GM18502 (cell line): ENCODE measurements around the gene NAXD.

Source experiments
- ATAC-seq: cut with Tn5 transposase; IDR thresholded peaks from one replicate; pipeline ENCODE4 v1.9.1; 2021; ENCODE audit warnings: mild to moderate bottlenecking; ENCODE audit not compliant: unreplicated experiment, poor library complexity

The NAXD gene

DNA sequence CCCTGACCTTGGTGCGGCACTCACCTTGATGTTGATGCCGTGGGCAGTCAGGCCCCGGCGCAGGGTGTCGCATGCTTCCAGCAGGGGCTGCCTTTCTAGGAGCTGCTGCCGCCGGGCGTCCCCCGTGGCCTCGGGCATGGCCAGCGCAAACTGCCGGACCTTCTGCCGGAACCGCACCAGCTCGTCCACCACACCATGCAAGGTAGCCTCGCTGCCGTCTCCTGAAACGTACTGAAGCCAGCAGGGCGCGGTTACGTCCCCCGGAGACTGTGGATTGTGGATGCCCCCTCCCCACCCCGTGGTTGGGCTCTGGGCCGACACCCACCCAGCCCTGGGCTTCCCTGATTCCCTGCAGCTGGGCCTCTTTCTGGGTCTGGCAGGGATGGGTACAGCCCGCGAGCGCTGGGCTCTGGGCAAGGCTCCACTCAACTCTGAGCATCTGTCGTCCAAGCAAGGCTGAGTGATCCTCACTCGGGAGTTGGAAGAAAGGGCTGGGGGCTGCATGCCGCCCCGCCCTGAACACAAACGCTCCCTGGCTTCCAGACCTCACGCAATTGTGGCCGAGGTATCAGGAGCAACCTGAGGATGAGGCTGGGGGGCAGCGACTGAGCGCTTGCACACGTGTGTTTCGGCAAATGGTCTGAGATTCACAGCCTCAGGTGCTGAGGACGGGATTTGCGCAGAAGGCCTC is 27.1 kb downstream of the NAXD start:
- no peak for ATAC-seq

DNA sequence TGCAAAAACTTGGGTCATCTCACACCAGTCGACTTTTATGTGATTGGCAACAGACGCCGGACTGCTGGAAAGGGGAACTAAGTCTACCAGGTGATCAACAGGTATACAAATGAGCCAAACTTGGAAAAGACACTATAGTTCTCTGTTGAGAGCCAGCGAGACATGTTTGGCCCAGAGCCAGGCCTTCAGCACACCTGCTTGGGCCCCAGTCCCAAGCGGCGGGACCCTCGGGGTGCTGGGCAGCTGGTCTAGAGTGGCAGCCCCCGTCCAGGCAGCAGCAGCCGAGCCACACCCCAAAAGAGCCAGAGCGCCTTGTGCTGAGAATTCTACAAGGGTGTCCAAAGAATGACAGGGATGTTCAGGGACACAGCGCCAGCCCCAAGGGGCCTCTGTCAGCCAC is 28.0 kb downstream of the NAXD start:
- no peak for ATAC-seq

DNA sequence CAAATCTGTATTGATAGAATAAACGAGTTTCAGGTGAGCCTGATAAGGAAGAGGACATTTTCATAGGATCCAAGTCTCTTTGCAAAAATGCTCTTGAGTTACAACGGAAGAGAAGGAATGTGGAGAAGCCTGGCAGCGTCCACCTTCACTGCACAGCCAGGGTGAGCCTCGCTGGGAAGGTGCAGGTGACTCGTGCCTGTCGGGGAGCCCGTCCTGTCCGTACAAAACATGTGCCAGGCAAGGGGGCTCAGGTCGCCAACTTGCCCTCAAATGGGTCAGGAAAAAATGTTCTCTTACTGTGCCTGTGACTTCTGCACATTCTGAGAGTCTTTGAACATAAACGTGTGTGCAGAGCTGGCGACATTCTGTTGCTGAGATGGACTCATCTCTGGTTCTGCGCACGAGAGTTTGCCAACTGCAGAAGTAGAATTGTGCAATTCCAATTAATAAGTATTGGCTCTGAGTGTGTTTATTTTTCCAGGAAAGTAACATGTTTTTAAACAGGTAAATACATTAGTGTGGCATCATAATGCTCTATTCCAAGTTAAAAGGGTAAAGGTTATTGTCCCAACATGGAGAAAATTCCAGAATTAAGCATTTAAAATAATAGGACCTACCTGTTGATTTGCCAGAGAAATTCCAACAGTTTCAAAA is 28.6 kb downstream of the NAXD start:
- no peak for ATAC-seq

DNA sequence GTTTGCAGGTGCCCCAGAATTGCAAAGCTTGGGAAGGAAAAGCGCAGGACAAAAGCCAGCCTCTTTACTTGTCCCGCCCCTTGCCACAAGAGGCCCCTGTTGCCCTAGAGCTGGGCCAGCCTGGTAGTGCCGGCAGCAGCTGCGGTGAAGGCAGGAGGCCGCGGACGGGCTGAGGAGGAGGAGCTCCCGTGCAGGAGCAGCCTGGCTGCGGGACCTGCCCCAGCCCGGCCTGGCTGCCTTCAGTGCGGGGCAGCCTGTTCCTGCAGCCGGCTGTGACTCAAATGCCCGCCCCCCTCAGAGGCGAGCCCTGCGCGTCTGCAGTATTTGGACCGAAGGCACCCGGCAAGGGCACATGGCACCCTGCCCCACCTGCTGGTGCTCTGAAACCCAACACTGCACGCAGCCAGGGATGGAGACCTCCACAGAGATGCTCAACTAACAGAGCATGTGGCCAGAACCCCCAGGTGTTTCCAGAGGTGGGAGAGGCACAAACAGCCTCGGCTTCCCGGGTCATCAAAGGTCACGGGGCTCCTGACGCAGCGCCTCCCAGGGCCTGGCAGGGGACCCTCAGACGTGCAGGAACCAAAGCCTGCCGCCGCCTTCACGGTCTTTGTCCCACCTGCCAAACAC is 29.7 kb downstream of the NAXD start:
- peak; percentile 80 for ATAC-seq

DNA sequence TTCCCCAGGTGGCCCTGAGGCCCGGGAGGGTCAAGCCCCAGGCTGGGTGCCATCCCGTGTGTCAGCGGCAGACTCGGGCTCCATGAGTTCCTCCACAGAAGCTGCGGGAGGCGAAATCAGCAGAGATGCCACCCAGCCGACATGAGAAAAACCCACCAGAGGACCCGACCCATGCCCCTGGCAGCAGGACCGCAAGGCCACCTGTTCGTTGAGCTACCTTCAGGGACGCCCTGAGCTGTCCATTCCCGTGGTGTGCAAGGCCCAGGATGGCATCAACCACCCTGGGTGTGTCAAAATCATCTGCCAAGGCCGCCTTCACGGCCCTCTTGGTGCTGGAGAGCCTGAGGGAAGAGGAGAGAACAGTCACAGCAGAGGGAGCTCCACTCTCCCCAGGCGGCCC is 30.4 kb downstream of the NAXD start:
- no peak for ATAC-seq

DNA sequence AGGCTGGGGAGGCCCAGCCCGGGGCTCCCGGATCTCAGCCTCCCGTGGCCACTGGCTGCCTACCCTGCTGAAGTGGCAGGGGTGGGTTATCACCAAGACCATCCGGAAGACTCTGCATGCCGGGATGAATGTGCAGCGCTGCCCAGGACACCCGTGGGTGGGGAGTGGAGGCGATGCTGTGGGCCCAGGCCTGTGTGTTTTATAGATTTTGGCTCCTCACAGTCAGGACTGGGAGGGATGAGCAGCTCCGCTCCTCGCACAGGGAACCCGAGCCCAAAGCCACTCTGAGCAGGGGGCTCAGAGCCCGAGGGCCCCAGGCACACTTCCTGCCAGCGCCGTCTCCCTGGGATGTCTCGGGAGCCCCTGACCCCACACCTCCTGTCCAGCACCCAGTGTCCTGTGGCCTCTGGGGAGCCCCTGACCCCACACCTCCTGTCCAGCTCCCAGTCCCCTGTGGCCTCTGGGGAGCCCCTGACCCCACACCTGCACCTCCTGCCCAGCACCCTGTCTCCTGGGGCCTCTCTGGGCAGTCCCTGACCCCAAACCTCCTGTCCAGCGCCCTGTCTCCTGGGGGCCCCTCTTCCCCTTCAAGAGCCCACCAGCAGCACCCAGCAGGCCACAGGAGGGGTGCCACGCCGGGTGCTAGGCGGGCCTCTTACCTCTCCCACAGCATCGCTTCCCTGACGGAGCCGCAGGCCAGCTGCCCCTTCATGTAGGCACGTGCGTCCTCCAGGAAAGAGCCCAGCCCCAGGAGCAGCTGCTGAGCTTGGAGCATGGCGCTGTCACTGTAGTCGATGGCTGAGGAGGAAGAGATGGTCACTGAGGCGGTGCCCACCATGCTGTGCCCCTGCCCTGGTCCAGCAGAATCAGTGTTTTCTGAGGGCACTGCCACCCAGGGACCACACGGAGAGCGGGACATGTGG is 31.4 kb downstream of the NAXD start:
- ATAC-seq: no peak

DNA sequence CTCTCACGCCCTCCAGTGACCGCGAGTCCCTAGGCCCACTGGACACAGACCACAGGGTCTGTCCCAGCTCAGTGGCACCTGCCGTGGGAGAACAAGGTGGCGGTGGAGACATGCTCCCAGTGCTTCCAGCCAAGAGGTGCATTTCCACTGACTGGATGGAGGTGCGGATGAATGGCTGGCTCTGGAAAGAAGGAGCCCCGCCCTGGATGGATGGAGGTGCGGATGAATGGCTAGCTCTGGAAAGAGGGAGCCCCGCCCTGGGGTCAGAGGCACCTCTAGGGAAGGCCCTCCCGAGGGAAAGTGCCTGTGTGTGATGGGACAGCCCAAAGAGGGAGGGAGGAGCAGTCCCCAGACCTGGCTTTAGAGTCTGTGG is 32.0 kb downstream of the NAXD start:
- ATAC-seq: no peak

DNA sequence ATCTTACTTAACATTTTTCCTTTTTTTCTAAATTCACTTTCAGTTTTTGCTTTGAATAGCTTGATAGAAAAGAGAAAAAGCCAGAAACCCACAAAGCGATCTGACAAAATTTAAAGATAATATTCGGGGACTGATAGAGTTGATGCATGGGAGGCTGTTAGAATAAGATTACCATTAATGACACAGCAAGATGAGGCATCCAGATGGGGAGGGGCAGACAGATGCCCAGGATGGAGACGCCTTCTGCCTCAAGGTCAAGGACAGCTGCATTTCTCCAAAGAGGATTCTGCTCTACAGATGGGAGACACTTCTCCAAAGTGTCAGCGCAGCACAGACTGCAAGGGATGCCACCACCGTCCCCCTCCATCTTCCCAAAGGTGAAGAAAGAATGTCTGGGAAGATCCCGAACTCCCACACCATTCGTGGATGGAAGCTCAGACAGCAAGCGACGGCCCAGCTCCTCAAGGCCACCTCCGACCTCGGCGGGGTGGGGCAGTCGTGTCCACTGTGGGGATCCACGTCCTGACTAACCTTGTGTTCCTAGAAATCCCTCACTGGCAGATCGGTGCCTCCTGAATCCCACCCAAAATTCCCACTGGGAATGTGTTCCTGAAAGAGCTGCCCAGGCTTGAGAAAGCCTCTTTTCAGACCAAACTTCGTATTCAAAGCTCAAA is 32.9 kb downstream of the NAXD start:
- ATAC-seq: no peak

DNA sequence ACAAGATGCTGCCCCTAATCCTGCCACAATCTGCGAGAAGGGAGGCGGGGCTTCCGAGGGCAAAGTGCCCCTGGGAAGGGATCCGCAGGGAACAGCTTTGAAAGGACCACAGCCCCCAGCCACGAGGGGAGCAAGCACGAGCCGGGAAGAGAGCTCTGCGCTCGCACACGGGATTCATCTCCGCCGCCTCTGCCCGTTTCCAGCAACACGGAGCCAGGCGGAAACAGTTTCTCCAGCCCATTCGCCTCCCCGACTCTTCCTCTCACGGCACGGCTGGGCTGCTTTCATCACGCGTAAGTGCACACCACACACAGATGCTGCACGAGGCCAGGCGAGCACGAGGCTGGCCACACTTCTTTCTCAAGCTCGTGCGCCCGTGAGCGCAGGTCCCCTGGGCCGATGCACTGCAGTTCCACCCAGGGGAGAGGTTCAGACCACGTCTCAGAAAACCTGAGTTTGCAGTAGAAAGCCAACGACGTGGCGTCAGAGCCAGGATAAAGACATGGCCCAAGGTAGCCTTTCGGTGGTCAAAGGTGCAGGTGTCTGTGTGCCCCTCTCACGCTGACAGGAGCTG is 33.6 kb downstream of the NAXD start:
- ATAC-seq: no peak

DNA sequence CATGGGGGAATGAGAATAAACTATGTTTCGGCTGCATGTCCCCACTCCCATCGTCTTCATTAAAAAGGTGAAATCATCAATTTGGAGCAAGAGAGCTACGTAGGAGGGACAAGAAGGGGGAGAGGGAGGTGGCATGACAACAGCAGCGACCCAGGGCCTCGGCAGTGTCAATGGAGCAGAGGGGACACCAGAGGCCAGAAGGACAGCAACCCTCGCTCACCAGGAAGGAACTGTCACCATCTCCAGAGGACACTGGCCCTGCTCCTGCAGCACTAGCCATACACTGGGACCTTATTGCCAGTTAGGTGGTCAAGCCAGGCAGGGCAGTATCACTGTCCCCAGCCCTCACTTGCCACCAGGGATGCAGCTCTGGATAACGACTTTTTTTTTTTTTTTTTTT is 34.2 kb downstream of the NAXD start:
- ATAC-seq: no peak

DNA sequence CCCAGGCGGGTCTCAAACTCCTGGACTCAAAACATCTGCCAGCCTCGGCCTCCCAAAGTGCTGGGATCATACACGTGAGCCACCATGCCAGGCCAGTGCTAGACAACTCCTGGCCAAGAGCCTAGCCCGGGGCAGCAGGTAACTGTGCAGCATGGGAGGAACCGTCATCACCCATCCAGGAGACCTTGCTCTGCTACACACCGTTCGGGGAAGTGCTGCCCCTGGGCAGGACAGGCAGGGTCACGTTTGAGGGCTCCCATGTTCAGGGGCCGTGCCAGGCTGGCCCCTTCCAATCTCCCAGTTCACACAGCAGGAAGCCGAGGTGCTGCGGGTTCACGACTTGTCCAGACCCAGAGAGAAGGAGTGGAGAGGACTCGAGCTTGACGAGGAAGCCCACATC is 35.1 kb downstream of the NAXD start:
- no peak for ATAC-seq

DNA sequence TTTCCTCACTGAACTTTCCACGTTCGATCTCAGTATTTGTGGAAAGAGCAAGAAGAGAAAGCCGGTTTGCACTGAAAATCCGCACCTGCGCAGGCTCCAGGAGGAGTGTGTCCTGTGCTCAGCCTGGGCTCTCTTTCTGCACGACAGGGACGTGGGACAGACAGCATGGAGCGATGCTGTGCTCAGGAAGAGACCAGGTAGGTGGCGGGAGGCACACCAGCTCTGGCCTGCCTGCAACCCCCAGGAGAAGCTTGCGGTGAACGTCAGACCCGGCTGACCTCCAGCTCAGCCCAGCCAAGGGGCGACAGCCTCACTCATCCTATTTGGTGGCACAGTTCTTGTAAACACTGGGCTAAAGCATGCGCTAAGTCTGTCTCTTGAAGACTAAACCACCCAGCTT is 35.9 kb downstream of the NAXD start:
- no peak for ATAC-seq

DNA sequence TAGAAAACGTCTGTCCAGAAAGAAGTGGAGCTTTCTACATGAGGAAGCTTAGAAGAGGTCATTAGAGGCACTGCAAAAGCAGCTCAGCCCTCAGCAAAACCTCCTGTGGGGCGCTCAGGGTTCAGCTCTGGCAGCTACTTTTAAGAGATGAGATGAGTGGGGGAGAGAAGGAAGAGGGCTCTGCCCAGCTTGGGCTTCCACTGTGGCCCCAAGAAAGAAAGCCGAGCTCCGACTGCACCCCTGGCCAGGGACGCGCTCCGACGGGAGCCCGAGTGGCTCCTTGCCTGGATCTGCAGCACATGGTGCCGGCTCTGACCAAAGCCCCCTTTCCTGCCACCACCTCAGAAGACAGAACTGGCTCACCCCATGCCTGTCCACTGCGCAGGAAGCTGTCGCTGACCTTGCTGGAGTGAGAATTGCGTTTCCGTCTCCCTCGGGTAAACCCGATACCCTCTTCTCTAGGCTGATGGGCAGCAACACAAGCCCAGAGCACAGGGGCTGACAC is 36.4 kb downstream of the NAXD start:
- ATAC-seq: no peak

DNA sequence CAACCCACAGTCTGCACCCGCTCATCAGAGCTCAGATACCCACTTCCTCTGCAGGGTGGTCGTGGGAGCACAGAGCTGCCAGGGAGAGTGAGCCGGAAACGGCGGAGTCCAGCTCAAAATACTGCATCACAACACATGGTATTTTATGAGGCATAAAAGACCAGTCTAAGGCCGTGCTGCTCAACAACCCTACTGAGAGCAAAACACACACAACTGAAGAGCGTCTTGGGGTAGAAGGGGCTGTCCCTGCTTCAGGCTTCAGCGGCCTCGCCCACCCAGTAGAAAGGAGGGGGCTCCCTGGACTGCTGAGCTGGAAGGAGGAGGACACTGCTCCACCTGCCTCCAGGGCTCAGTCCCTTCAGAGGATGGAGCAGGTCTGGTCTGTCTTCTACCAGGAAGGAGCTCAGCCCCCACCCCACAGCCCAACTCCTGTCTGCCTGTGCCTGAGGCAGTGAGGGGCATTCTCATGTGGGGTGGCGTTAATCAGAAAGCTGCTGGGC is 36.9 kb downstream of the NAXD start:
- no peak for ATAC-seq

DNA sequence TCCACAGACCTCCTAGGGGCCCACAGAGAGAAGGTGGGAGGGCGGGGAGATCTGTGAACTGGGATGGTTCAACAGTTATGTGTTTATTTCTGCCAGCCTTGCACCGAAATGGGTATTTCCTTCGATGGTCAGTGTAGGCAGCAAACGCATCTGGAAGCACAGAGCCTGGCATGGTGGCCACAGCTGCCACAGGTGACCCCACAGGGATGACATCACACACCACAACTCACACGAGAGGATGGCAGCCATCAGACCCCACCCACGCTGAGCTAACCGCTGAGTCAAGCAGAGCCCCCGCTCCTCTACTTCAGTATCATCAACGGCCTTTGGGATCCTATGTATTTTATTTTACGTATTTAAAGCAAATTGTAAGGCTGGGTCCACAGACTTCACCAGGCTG is 37.4 kb downstream of the NAXD start:
- no peak for ATAC-seq

DNA sequence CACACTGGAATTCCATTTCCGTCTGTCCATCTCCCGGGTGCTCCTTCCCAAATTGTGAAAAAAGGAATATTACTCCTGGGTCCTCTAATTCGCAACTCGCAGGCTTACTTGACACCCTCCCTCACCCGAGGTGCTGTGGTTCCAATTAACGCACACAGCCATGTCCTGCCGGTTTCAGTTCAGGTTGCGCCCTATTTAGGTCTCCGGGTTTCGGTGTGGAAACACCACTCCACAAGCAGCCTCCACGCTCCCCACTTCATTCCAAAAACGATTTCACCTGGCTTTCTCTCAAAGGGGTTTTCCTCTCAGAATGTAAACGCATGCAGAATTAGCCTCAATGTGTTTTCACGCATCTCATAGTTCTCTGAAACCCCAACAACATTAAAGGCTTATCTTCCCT is 37.9 kb downstream of the NAXD start:
- no peak for ATAC-seq

DNA sequence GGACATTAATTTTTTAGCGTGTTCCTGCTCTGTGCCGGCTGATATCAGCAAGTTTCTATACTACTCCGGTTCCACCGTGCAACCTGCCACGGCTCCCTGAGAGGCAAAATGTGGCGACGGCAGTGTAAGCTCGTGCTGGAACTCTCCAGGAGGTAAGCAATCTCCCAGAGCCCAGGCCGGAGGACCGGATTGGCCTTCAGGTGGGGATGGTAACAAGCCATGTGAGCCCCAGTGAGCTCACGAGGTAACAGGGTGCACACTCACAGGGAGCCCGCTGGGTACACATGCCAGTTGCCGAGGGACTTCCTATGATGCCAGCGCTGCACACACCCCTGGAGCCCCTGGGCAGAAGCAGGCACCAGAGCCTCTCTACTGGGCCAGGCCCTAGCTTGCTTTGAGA is 38.5 kb downstream of the NAXD start:
- ATAC-seq: no peak

DNA sequence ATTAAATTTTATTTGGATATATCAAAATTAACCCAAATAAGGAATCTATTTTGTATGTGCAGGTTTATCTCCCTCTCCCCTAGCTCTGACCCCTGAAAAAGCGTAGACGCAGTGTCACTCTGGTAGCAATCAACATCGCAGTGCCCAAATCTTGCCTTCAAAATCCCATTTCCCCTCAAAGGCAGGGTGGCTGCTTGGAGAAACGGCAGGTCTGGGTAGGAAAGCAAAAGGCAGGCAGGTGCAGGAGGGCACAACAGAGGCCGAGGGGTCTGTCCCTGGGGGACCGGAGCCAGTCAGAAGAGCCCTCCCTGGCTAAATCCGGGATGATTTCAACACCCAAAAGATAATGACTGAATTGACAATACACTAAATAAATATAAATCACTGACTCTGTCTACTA is 41.9 kb downstream of the NAXD start:
- no peak for ATAC-seq

DNA sequence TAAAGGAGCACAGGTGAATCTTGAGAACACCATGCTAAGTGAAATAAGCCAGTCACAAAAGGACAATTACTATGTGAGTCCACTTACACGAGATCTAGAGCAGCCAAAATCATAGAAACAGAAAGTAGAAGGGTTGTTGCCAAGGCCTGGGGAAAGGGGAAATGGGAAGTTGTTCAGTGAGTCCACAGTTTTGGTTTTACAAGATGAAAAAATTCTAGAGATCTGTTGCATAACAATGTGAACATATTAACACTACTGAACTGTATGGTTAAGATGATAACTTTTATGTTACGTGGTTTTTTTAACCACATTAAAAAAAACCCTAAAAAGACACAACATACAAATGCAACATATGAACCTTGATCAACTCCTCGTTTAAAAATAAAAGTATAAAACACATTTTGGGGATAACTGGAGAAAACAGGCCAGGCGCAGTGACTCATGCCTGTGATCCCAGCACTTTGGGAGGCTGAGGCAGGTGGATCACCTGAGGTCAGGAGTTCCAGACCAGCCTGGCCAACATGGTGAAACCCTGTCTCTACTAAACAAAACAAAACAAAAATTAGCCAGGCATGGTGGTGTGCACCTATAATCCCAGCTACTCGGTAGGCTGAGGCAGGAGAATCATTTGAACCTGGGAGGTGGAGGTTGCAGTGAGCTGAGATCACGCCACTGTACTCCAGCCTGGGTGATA is 43.0 kb downstream of the NAXD start:
- peak; percentile 91 for ATAC-seq
